NCI-H2107 treated with DMSO at 0.1 percent for 48 hours (cell line): Measurements from ENCODE around the gene CPS1.

Experiments
- DNase-seq: peaks from one replicate; lab custom pipeline; 2025; ENCODE audit not compliant: unreplicated experiment; lab: John Stamatoyannopoulos, UW

Gene CPS1

DNA sequence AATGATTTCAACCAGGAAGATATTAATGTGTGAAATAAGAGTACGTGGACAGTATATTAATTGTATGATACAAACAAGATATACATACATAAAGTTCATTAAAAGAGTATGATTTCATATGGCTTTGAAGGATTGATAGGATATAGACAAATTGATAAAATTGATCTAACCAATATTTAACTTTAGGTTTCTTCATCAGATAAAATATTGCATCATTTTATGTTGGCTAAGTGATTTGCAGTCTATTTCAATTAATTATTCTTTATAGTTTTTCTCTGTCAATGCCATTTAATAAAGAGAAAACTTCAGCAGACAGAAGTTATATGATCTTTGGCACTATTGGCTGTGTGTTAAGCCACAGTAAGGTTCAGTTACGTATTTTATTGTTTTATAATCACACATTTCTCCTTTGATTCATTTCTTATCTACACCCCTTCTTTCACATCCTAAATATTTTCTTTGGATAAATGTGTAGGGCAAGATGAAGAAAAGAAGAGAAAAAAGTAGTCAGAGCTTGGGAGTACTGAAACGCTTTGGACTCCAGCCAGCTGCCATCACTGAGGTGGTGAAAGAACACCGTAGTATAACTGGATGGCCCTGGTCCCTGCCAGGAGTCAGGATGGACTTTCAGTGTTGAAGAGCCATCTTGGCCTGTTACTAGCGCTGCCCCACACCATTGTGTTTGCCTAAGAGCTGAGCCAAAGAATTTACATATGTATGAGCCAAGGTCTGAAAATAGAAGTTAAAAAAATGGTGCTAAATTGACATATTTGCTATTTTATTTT, 9.8 kb upstream of the CPS1 start:
- no peak for DNase-seq

- no peak for DNase-seq
Measured at GRCh38 chr2:210548031-210548430, 8.4 kb upstream of the CPS1 start.

DNA sequence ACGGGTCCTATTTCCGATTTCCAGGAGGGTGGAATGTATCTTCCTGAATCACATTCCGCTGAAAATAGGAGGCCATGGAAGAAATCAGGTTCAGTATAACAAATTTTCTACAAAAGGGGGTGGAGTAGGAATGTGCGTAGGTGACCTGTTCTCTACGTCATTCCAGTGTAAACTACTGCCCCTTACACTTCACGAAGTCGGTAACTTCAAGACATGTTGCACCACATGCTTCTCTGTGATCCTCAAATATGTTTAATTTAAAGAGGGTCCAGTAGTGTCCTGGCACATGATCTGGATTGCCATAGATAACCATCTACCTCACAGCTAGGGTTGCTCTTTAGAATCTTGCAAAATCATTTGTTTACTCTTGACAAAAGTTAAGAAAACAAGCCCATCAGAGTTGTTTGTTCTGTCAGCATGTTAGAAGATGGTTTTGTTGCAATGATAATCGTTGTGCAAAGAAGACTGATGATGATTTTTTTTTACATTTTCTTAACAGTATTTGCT, 7.5 kb upstream of the CPS1 start:
- DNase-seq = no peak

- no peak for DNase-seq
Measured at GRCh38 chr2:210551001-210551400, 5.4 kb upstream of the CPS1 start.

GRCh38 chr2:210553373-210553772, 3.0 kb upstream of the CPS1 start:
- DNase-seq = no peak

GRCh38 chr2:210555555-210555954, 844 bp upstream of the CPS1 start:
- no peak for DNase-seq

DNA sequence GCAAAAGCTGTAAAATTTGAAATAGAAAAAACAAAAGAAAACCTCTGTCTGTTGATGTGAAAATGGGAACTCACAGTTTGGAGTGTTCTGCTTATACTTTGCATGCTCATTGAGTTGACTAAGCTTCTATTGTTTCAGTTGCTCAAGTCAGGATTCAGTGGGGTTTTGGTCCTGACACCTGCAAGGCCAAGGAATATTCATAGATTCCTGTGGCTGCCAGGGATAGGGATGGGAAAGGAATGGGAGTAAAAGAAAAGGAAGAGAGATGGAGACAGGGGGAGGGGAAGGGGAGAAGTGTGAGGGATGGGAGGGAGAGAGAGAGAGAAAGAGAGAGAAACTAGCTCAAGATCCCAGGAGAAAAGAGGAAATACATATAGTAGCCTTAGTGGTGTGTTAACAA, 1.3 kb downstream of the CPS1 start:
- no peak for DNase-seq

DNA sequence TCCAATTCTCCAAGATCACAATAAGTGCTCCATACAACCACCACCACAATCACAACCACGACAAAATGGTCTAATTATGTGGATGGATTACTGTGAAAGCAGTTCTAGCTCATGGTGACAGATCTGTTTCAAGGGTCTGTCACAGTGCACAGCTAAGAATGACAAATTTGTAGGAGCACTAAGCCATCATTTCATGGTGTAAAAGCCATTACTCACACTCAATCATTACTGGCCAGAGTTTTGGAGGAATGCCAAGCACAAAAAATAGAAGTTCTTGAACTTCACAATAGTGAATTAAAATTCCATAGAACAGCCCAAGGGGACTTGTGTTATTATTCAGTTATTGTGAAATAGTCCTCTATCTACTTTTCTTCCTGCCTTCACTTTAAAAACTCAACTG, 2.3 kb downstream of the CPS1 start:
- DNase-seq = no peak

GRCh38 chr2:210559182-210559581, 2.8 kb downstream of the CPS1 start:
- no peak for DNase-seq

DNA sequence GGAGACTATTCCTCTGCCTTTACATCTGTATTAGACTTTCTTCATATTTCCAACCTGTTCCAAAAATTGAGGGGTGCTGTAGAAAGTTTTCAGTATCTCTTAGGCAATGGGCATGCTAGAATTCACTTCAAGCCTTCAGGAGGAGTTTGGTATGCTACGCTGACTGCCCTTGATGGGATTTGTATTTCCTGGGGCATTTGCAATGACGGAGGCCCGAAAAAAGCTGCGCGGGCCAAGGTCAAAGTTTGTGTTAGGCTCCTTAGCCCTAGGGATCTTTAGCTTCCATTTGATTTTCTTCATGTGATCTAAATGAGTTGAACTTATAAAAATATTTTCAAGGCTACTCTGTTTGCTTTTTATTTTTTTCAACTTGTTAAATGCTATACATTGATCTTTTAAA, 5.1 kb downstream of the CPS1 start:
- DNase-seq = no peak

DNA sequence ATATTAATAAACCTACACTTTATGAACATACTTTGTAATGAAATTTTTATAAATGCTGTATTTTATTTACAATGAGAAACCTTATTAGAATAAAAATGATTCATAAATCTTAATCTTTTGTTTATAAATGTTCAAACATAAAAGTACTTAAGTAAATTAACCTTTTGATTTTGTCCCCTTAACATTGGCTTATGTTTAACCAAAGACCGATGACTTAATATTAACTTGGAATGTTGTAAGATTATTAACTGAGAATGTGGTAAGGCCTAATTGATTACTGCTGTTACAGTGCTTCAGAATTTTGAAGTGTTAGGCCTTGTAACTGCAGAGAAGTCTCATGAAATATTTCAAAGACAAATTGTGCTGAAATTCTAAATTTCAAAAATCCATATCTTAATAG, 5.7 kb downstream of the CPS1 start:
- DNase-seq = no peak

GRCh38 chr2:210562502-210563080, 6.2 kb downstream of the CPS1 start:
- DNase-seq = no peak

GRCh38 chr2:210567279-210567678, 10.9 kb downstream of the CPS1 start:
- DNase-seq = no peak

DNA sequence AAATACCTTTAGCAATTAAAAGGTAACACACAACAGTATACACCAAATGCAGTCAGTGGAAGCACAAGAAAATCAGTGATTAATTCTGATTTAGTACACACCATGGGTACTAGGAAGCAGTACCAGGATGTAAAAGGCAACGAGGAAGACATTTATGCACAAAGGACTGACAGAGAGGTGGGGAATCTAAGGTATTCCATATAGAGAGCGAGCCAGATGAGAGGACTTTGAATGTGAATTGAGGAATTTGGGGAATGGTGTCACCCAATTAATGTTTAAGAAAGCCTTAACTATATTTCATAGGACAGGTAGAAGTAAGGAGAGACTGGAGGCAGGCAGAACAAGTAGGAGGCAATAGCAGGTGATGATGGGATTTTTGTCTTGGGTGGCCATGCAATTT, 11.7 kb downstream of the CPS1 start:
- DNase-seq = no peak

DNA sequence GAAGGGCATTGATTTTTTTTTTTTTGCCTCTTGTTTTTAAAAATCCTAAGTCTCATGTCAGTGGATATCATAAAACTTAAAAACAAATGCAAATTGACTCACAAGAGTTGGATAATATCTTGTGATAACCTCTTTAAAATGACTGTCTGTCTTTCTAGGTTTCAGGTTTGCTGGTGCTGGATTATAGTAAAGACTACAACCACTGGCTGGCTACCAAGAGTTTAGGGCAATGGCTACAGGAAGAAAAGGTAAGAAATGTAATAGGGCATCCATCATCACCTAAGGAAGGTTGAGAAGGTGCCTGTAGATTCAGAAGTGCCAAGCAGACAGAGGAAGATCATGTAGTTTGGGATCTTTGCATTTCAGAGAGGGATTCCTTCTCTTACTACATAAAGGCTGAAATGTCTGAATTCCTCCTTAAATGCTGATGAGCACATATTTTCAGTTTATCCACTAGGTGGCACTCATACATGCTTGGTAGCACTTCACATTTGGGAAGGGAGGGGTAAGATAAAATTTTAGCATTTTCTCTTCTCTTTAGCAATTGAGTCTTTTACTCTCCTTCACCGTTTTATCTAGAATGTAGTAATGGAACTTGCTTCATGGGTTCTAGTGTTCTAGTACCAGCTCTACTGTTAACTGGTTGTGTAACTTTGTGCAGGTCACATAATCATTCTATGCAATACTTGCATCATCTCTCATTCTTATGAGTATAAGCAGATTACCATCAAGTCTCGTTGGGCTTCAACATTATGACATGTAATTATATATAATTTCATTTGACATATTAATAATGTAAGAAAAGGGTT, 21.1 kb downstream of the CPS1 start:
- peak; percentile 26 for DNase-seq

GRCh38 chr2:210584834-210585233, 28.4 kb downstream of the CPS1 start:
- DNase-seq = no peak

- no peak for DNase-seq
Measured at GRCh38 chr2:210586381-210586780, 30.0 kb downstream of the CPS1 start.

- DNase-seq = no peak
Measured at GRCh38 chr2:210591663-210592062, 35.3 kb downstream of the CPS1 start.

GRCh38 chr2:210592726-210593125, 36.3 kb downstream of the CPS1 start:
- DNase-seq = no peak

- no peak for DNase-seq
Measured at GRCh38 chr2:210593166-210593565, 36.8 kb downstream of the CPS1 start.

DNA sequence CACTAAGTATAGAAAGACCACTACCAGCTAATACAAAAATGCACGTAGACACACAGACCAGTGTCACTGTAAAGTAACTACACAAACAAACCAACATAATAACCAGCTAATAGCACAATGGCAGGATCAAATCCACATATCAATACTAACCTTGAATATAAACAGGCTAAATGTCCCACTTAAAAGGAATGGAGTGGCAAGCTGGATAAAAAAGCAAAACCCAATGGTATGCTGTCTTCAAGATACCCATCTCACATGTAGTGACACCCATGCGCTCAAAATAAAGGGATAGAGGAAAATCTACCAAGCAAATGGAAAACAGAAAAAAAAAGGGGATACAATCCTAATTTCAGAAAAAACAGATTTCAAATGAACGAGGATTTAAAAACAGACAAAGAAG, 41.8 kb downstream of the CPS1 start:
- no peak for DNase-seq

DNA sequence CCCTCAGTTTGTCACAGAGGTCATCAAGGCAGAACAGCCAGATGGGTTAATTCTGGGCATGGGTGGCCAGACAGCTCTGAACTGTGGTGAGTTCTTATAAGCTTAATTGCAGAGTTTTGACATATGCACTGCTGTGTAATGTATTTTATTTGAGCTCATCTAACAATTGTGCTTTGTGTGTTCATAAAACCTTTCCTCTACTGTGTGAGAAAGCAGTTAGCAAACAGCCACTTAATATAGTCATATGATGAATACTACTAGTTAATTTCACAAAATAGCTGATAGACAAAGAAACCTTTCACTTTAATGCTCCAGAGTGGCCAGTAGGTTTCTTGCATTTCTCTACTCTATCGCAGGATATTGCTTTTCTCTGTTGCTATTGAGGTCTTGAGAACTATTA, 43.1 kb downstream of the CPS1 start:
- DNase-seq = no peak
